ENCODE results near the gene ZSCAN2. TPM values are rescaled to one million over a fixed set of nuclear protein-coding genes. Genes with fewer than 3 reads are reported as not detected.

The ZSCAN2 gene
- total and polyA plus RNA-seq, 10 of the 15 experiments (the other 5 are each of a cell fraction or from before 2014, with no cell fraction given): 2.7 to 13.2 (median 8.6) TPM

GRCh38 chr15:84621358-84621979, 20.7 kb downstream of the ZSCAN2 start:
- no TSS peak for BruUV-seq (replicated peaks)
- 92% methylated on average over 12 of the region's 17 CpGs for WGBS (ENCODE audit: insufficient coverage, insufficient replicate concordance, low lambda C conversion rate, missing lambda C conversion rate)
- Histone ChIP-seq H3K27me3 (replicated peaks in 1 of 2; ENCODE audit: control insufficient read depth in 2 of 2, insufficient read depth in 2 of 2, low read length in 1 of 2) (no peaks in the 10 kb centered on the region), H3K9ac (ENCODE audit: control insufficient read depth, insufficient read depth, low read length) (no peak overlapping the region), H3K4me3 (no peak overlapping the region), H2AFZ (ENCODE audit: control insufficient read depth, low read depth, low read length) (no peak overlapping the region), H3K27ac (ENCODE audit: control insufficient read depth, insufficient read depth) (no peak overlapping the region), H3K4me1 (ENCODE audit: control insufficient read depth, insufficient read depth, low read length) (no peaks in the 10 kb centered on the region), H3K9me3 (replicated peaks; ENCODE audit: control insufficient read depth, insufficient read depth, low read length) (peaks cover 26% of the 10 kb centered on the region), H3K79me2 (ENCODE audit: control insufficient read depth, insufficient read depth, low read length) (no peaks in the 10 kb centered on the region), H4K20me1 (ENCODE audit: control insufficient read depth, insufficient read depth) (no peaks in the 10 kb centered on the region), H3K36me3 (ENCODE audit: control insufficient read depth in 2 of 2, insufficient read depth in 2 of 2, low read length in 1 of 2) (peaks cover 1 to 10% of the 10 kb centered on the region in 2 experiments), H3K4me2 (ENCODE audit: control insufficient read depth, insufficient read depth) (no peak overlapping the region)
- FAIRE-seq (no peak), DNase-seq (ENCODE audit: low read depth, low spot score) (no peak), ATAC-seq (no peak)
- ChIA-PET POLR2A (no interaction called here), RAD21 (ENCODE audit: unreplicated experiment) (interaction anchor here (0.6 kb wide), 1 partner anchor 34 kb away, joined by 3 read pairs; no protein-coding TSS in a partner anchor), CTCF (interaction anchor here (0.6 to 2.3 kb wide), 4 partner anchors 10 to 257 kb away, joined by 3 to 8 read pairs (median 3); no protein-coding TSS in a partner anchor), SMC1A (ENCODE audit: uncharacterized antibody, unreplicated experiment) (interaction anchor here (0.5 to 1.2 kb wide), 3 partner anchors 13 to 45 kb away, joined by 3 read pairs; no protein-coding TSS in a partner anchor)
- no peak for TF ChIP-seq RUNX3 (IDR thresholded peaks at IDR 0.05; ENCODE audit: low read length)
- no peak for TF ChIP-seq POLR2A (IDR thresholded peaks at IDR 0.05; ENCODE audit: low read depth, low read length)
- no peak for TF ChIP-seq REST (IDR thresholded peaks at IDR 0.05; ENCODE audit: low read depth, low read length)
- TF ChIP-seq ZSCAN29 (IDR thresholded peaks at IDR 0.05): no peak
- no peak for TF ChIP-seq CBFB (IDR thresholded peaks at IDR 0.05; ENCODE audit: low read depth)
- no peak for TF ChIP-seq JUNB (IDR thresholded peaks at IDR 0.05)
- no peak for TF ChIP-seq MYC (IDR thresholded peaks at IDR 0.05; ENCODE audit: insufficient read depth, insufficient read length, insufficient replicate concordance, low read length, severe bottlenecking)
- no peak for TF ChIP-seq PAX5 (IDR thresholded peaks at IDR 0.05; ENCODE audit: borderline replicate concordance, low read depth, low read length)
- intact Hi-C loops (cut with micrococcal nuclease; ENCODE audit: unreplicated experiment) (no loop called here), in situ Hi-C loops (cut with MboI) (no loop called here)

Measured in GM12878 (cell line).